Measurements from ENCODE around the gene SEPTIN5.

The SEPTIN5 gene

GRCh38 chr22:19675428-19675827 is 38.9 kb upstream of the SEPTIN5 start:
- TF ChIP-seq POLR2AphosphoS5 (IDR thresholded peaks at IDR 0.05; ENCODE audit: low read depth, low read length) (no peak), TAF1 (IDR thresholded peaks at IDR 0.05; ENCODE audit: borderline replicate concordance, insufficient read depth, low read length) (no peak), SIN3A (IDR thresholded peaks at IDR 0.05; ENCODE audit: borderline replicate concordance, insufficient read depth, low read length) (no peak), FOXP2 (optimal IDR thresholded peaks at IDR 0.05; ENCODE audit: borderline replicate concordance, extremely low read depth, extremely low read length, insufficient read depth) (no peak)
- TF ChIP-seq, protein P1, sequence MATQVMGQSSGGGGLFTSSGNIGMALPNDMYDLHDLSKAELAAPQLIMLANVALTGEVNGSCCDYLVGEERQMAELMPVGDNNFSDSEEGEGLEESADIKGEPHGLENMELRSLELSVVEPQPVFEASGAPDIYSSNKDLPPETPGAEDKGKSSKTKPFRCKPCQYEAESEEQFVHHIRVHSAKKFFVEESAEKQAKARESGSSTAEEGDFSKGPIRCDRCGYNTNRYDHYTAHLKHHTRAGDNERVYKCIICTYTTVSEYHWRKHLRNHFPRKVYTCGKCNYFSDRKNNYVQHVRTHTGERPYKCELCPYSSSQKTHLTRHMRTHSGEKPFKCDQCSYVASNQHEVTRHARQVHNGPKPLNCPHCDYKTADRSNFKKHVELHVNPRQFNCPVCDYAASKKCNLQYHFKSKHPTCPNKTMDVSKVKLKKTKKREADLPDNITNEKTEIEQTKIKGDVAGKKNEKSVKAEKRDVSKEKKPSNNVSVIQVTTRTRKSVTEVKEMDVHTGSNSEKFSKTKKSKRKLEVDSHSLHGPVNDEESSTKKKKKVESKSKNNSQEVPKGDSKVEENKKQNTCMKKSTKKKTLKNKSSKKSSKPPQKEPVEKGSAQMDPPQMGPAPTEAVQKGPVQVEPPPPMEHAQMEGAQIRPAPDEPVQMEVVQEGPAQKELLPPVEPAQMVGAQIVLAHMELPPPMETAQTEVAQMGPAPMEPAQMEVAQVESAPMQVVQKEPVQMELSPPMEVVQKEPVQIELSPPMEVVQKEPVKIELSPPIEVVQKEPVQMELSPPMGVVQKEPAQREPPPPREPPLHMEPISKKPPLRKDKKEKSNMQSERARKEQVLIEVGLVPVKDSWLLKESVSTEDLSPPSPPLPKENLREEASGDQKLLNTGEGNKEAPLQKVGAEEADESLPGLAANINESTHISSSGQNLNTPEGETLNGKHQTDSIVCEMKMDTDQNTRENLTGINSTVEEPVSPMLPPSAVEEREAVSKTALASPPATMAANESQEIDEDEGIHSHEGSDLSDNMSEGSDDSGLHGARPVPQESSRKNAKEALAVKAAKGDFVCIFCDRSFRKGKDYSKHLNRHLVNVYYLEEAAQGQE (IDR thresholded peaks at IDR 0.05; ENCODE audit: insufficient read depth in 1 of 2, low read depth in 2 of 2, low read length in 2 of 2) = no peak

DNA sequence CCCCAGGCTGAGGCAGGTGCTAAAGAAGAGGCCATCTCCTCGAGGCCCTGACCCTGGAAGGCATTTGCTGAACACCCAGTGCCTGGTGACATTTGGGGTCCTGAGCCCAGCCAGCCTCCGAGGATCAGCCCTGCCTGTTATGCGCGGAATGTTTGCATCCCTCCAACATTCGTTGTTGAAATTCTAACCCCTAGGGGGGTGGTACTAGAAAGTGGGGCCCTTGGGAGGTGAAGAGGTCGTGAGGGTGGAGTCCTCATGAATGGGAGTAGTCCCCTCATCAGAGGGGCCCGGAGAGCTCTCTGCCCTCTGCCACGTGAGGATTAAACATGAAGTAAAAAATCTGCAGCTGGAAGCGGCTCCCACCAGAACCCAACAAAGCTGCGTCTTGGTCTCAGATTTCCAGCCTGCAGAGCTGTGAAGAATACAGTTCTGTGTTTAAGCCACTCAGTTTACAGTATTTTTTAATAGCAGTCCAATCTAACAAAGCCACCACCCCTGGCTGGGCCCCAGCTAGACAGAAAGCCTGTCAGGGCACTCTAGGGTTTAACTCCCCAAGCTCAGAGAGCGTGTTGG is 35.3 kb upstream of the SEPTIN5 start:
- TF ChIP-seq POLR2AphosphoS5 (IDR thresholded peaks at IDR 0.05; ENCODE audit: low read depth, low read length) (no peak), SIN3A (IDR thresholded peaks at IDR 0.05; ENCODE audit: borderline replicate concordance, insufficient read depth, low read length) (no peak), TAF1 (IDR thresholded peaks at IDR 0.05; ENCODE audit: borderline replicate concordance, insufficient read depth, low read length) (no peak), FOXP2 (optimal IDR thresholded peaks at IDR 0.05; ENCODE audit: borderline replicate concordance, extremely low read depth, extremely low read length, insufficient read depth) (no peak)
- TF ChIP-seq, protein P1 (IDR thresholded peaks at IDR 0.05; ENCODE audit: insufficient read depth in 1 of 2, low read depth in 2 of 2, low read length in 2 of 2) = no peak

DNA sequence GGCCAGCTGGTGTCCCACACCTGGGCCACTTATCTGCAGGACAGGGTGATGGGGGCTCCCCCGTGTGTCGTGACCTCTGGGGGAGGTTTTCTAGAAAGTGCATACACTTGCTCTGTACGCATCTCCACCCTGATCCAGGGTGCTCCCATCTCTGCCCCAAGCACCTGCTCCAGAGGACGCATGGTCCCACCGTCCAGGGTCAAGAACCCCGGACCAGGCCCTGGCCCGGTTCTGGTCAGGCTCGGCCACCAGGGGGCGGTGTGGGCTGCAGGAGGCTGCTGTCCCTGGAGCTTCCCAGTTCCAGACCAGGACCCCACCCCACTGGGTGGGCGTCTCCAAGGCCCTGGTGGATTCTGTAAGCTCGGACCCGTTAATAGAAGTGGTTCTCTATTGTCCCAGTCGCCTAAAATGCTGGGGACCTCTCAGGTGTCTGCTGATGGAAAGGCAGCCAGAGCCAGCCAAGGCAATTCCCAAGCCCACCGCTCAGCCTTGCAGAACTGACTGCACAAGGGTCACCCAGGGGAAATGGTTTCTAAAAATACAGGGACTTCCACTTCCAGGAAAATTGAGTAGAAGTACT is 34.7 kb upstream of the SEPTIN5 start:
- TF ChIP-seq SIN3A (IDR thresholded peaks at IDR 0.05; ENCODE audit: borderline replicate concordance, insufficient read depth, low read length) (no peak), TAF1 (IDR thresholded peaks at IDR 0.05; ENCODE audit: borderline replicate concordance, insufficient read depth, low read length) (no peak), FOXP2 (optimal IDR thresholded peaks at IDR 0.05; ENCODE audit: borderline replicate concordance, extremely low read depth, extremely low read length, insufficient read depth) (no peak), POLR2AphosphoS5 (IDR thresholded peaks at IDR 0.05; ENCODE audit: low read depth, low read length) (no peak)
- TF ChIP-seq, protein P1 (IDR thresholded peaks at IDR 0.05; ENCODE audit: insufficient read depth in 1 of 2, low read depth in 2 of 2, low read length in 2 of 2) = no peak

- TF ChIP-seq FOXP2 (optimal IDR thresholded peaks at IDR 0.05; ENCODE audit: borderline replicate concordance, extremely low read depth, extremely low read length, insufficient read depth) = no peak
- TF ChIP-seq POLR2AphosphoS5 (IDR thresholded peaks at IDR 0.05; ENCODE audit: low read depth, low read length) = no peak
- TF ChIP-seq SIN3A (IDR thresholded peaks at IDR 0.05; ENCODE audit: borderline replicate concordance, insufficient read depth, low read length) = no peak
- TF ChIP-seq, protein P1 (IDR thresholded peaks at IDR 0.05; ENCODE audit: insufficient read depth in 1 of 2, low read depth in 2 of 2, low read length in 2 of 2) = no peak
- no peak for TF ChIP-seq TAF1 (IDR thresholded peaks at IDR 0.05; ENCODE audit: borderline replicate concordance, insufficient read depth, low read length)
These were observed 33.9 kb upstream of the SEPTIN5 start for GRCh38 chr22:19680287-19680881.
